ENCODE results near the gene ADGRD2. TPM values are rescaled to one million over a fixed set of nuclear protein-coding genes. Genes with fewer than 3 reads are reported as not detected.

The ADGRD2 gene
- total and polyA plus RNA-seq, 4 donors = not detected

GRCh38 chr9:124444166-124444565, 6.1 kb upstream of the ADGRD2 start:
- H3K9me3 ChIP-seq (ENCODE audit: control insufficient read depth in 4 of 4, insufficient read depth in 3 of 4, low read length in 3 of 4) = peaks cover 0 to 6% (median 0%) of the 10 kb centered on the region in 4 donors
- 87 to 88% methylated on average over 3 of the region's 3 CpGs for WGBS, 2 donors
- H3K4me1 ChIP-seq (ENCODE audit: control insufficient read depth in 5 of 5, insufficient read depth in 5 of 5, low read length in 5 of 5) = no peaks in the 10 kb centered on the region
- H3K4me3 ChIP-seq = no peak overlapping the region
- H3K27me3 ChIP-seq (ENCODE audit: control insufficient read depth in 3 of 3, insufficient read depth in 3 of 3, low read length in 2 of 3) = peaks cover 0 to 5% (median 0%) of the 10 kb centered on the region in 3 donors
- no peak for DNase-seq
- H3K9ac ChIP-seq (ENCODE audit: insufficient read depth in 1 of 2, low read length in 2 of 2) = no peak overlapping the region
- TF ChIP-seq CTCF (IDR thresholded peaks at IDR 0.05; ENCODE audit: control extremely low read depth, extremely low read depth) = no peak
- no peak for ATAC-seq (ENCODE audit: insufficient read depth, low FRiP score)
- H3K36me3 ChIP-seq (ENCODE audit: control insufficient read depth in 4 of 4, insufficient read depth in 4 of 4, low read length in 4 of 4) = no peaks in the 10 kb centered on the region
- H3K27ac ChIP-seq (ENCODE audit: low read depth in 1 of 2, low read length in 1 of 2) = no peak overlapping the region

- H3K27me3 ChIP-seq (ENCODE audit: control insufficient read depth in 3 of 3, insufficient read depth in 3 of 3, low read length in 2 of 3) = peaks cover 5 to 16% (median 16%) of the 10 kb centered on the region in 3 donors
- peaks cover 0 to 7% (median 0%) of the 10 kb centered on the region in 5 donors for H3K4me1 ChIP-seq (ENCODE audit: control insufficient read depth in 5 of 5, insufficient read depth in 5 of 5, low read length in 5 of 5)
- DNase-seq = no peak
- no peak for TF ChIP-seq CTCF (IDR thresholded peaks at IDR 0.05; ENCODE audit: control extremely low read depth, extremely low read depth)
- 64 to 68% methylated on average over 4 of the region's 4 CpGs for whole genome bisulfite sequencing, 2 donors
- no peak overlapping the region for H3K27ac ChIP-seq (ENCODE audit: low read depth in 1 of 2, low read length in 1 of 2)
- no peaks in the 10 kb centered on the region for H3K36me3 ChIP-seq (ENCODE audit: control insufficient read depth in 4 of 4, insufficient read depth in 4 of 4, low read length in 4 of 4)
- no peak overlapping the region for H3K9ac ChIP-seq (ENCODE audit: insufficient read depth in 1 of 2, low read length in 2 of 2)
- ATAC-seq (ENCODE audit: insufficient read depth, low FRiP score) = no peak
- peaks cover 0 to 13% (median 0%) of the 10 kb centered on the region in 4 donors for H3K9me3 ChIP-seq (ENCODE audit: control insufficient read depth in 4 of 4, insufficient read depth in 3 of 4, low read length in 3 of 4)
- no peak overlapping the region for H3K4me3 ChIP-seq
These were observed 3.0 kb upstream of the ADGRD2 start for GRCh38 chr9:124447297-124447661.

- no peak for DNase-seq
- 80 to 93% methylated on average over 7 of the region's 7 CpGs for WGBS, 2 donors
- H3K9me3 ChIP-seq (ENCODE audit: control insufficient read depth in 4 of 4, insufficient read depth in 3 of 4, low read length in 3 of 4) = peaks cover 0 to 15% (median 0%) of the 10 kb centered on the region in 4 donors
- no peak for ATAC-seq (ENCODE audit: insufficient read depth, low FRiP score)
- no peak overlapping the region for H3K9ac ChIP-seq (ENCODE audit: insufficient read depth in 1 of 2, low read length in 2 of 2)
- H3K4me1 ChIP-seq (ENCODE audit: control insufficient read depth in 5 of 5, insufficient read depth in 5 of 5, low read length in 5 of 5) = peaks cover 0 to 10% (median 0%) of the 10 kb centered on the region in 5 donors
- no peak overlapping the region for H3K4me3 ChIP-seq
- no peaks in the 10 kb centered on the region for H3K36me3 ChIP-seq (ENCODE audit: control insufficient read depth in 4 of 4, insufficient read depth in 4 of 4, low read length in 4 of 4)
- no peak overlapping the region for H3K27ac ChIP-seq (ENCODE audit: low read depth in 1 of 2, low read length in 1 of 2)
- TF ChIP-seq CTCF (IDR thresholded peaks at IDR 0.05; ENCODE audit: control extremely low read depth, extremely low read depth) = no peak
- H3K27me3 ChIP-seq (ENCODE audit: control insufficient read depth in 3 of 3, insufficient read depth in 3 of 3, low read length in 2 of 3) = peaks cover 11 to 23% (median 22%) of the 10 kb centered on the region in 3 donors
These were observed 2.2 kb upstream of the ADGRD2 start for GRCh38 chr9:124448019-124448418.

All from lung (tissue), 12 donors.